K562 (cell line): ENCODE measurements around the gene NOD2. TPM values are rescaled to one million over a fixed set of nuclear protein-coding genes. Genes with fewer than 3 reads are reported as not detected.

Source experiments
- ZNF318 ChIP-seq, 2 experiments: fragments of 450-650 bp; IDR thresholded peaks; 2 replicates each; pipeline ENCODE4 v1.6.1; 2016; ENCODE audit warnings: mild to moderate bottlenecking in 2 of 2, borderline replicate concordance in 1 of 2, low read depth in 1 of 2, moderate library complexity in 1 of 2
- polyA plus RNA-seq, 8 experiments: library from polyadenylated mRNA; depleted of rRNA in 4 of 8; stranded (reverse) in 5 of 8; unstranded in 3 of 8; fragments of >200 nt; fragmentation: Nextera tagmentation in 2 of 8; fragmentation: Illumina TruSeq in 1 of 8; extraction: Ambion mirVana in 2 of 8; extraction: Trizol in 1 of 8; gene quantifications; 2 replicates each; pipeline versions ENCODE4 v1.2.1 to v1.2.3, GENCODE V29; 2011 to 2014; ENCODE audit warnings: inconsistent platforms in 1 of 8, missing spikeins in 1 of 8
- total RNA-seq, 7 experiments: library from RNA; depleted of rRNA in 6 of 7; stranded (reverse); fragments of >200 nt in 6 of 7; fragmentation: Illumina TruSeq in 2 of 7; extraction: Trizol in 2 of 7; gene quantifications; 2 replicates each; pipeline versions ENCODE4 v1.2.1 to v1.2.3, GENCODE V29; 2011 to 2021; ENCODE audit warnings: low replicate concordance in 1 of 7

Gene NOD2
- total and polyA plus RNA-seq, 9 of the 15 experiments (the other 6 are each of a cell fraction or from before 2014, with no cell fraction given) = 0.04 TPM; not detected in 8

- no peak for TF ChIP-seq ZNF318 (IDR thresholded peaks at IDR 0.05; ENCODE audit: borderline replicate concordance in 1 of 2, low read depth in 1 of 2)
These were observed 59.2 kb downstream of the NOD2 start (continued) for GRCh38 chr16:50752471-50753235.
